Raji (cell line): ENCODE results near the gene MCM9.

Experiments used
- POLR2A ChIP-seq: IDR thresholded peaks from 2 replicates; pipeline ENCODE4 v1.6.1; 2011; ENCODE audit warnings: low read depth, low read length, control low read depth; ENCODE audit not compliant: insufficient read depth

Gene MCM9

GRCh38 chr6:118867181-118867580 is 67.8 kb downstream of the MCM9 start:
- TF ChIP-seq POLR2A = no peak

DNA sequence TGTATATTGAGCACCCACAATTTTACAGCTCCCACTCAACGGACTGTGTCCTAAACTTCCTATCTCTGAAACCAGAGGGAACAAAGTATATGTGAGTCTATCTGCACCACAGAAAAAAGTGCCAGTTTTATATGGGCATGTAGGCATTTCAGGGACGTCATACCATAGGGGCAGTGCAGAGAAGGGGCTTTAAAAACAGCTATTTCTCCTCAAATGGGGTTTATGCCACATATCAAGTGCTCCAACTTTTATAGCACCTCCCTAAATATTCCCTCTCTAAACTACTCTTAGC is 69.9 kb downstream of the MCM9 start:
- no peak for TF ChIP-seq POLR2A

- no peak for TF ChIP-seq POLR2A
These were observed 70.4 kb downstream of the MCM9 start for GRCh38 chr6:118864341-118865099.

- TF ChIP-seq POLR2A = no peak
These were observed 72.5 kb downstream of the MCM9 start for GRCh38 chr6:118862443-118862842.

- no peak for TF ChIP-seq POLR2A
These were observed 74.1 kb downstream of the MCM9 start for GRCh38 chr6:118860880-118861279.

GRCh38 chr6:118860363-118860762 is 74.6 kb downstream of the MCM9 start:
- no peak for TF ChIP-seq POLR2A

- TF ChIP-seq POLR2A = no peak
These were observed 75.4 kb downstream of the MCM9 start for GRCh38 chr6:118859517-118860064.

- TF ChIP-seq POLR2A = no peak
These were observed 78.7 kb downstream of the MCM9 start for GRCh38 chr6:118856301-118856700.

- TF ChIP-seq POLR2A = no peak
These were observed 81.6 kb downstream of the MCM9 start for GRCh38 chr6:118853408-118853807.

GRCh38 chr6:118844915-118845314 is 90.0 kb downstream of the MCM9 start:
- no peak for TF ChIP-seq POLR2A

DNA sequence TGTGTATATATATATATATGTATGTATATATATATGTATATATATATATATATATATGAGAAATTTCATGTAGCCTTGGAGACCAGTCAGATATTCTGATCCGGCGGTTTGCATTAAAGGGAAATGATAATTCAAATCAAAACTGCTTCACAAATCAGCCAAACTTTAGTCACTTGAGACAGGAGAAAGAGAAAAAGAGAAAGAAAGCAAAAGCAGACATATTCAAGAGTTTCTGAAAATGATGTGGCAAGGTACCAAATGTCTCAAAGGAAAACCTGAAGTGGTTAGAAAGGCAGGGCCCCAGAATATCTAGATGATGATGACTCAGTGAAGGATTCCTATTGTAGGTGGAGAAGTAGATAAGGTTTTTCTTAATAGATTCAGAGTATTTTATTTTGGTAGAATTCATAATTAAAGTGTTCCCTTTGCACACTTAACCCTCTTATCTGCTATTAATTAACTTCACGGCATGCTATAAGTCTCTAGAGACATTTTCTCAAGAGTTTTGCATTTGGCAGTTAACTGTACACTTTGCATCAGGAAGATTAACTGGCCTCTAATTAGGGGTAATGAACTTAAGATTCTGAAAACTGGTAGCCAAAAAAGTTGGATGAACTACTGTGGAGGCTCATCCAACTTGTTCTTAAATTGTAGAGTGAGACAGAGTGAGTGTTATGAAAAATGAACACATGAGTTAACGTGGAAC is 91.1 kb downstream of the MCM9 start:
- no peak for TF ChIP-seq POLR2A

DNA sequence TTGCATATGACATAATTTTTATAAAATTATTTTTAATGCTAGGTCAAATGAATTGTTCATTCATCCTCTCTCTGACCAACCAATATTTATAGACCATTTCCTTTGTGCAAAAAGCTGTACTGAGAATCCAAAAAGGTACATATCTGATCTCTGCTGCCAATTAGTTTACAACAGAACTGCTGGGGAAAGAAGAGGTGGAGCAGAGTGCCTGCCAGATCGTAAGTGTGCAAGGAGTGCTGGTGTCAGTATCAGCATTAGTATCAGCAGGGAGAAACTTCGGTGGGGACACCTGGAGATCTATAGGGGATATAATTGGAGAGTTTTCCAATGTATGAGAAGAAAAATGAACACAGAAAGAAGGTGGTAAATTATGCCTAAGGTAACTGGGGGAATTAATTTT is 104.3 kb downstream of the MCM9 start:
- no peak for TF ChIP-seq POLR2A

- no peak for TF ChIP-seq POLR2A
These were observed 105.0 kb downstream of the MCM9 start for GRCh38 chr6:118829817-118830478.

GRCh38 chr6:118826096-118826495 is 108.9 kb downstream of the MCM9 start:
- TF ChIP-seq POLR2A = no peak

DNA sequence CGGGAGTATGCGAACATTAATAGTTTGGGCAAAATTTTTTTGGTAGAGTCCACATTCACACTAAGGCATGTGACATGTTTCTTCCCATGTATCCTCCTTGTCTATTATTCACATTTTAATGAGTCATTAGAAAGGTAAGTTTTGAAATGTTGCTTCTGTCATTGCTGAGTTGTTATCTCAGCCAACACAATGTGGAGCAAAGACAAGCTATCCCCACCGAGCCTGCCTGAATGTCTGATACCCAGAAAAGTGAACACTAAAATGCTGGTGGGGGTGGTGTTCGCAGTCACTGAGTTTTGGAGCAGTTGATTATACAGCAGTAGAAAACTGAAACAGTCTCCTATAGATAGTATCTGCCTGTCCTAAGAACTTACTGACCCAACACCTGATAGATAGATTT is 109.3 kb downstream of the MCM9 start:
- TF ChIP-seq POLR2A = no peak

- TF ChIP-seq POLR2A = no peak
These were observed 119.5 kb downstream of the MCM9 start for GRCh38 chr6:118815495-118815894.
